NCI-H446 treated with DMSO at 0.1 percent for 48 hours (cell line): ENCODE data around the gene ELMOD3.
A peak's percentile ranks its signal among the peaks of the same experiment; 100 is the strongest.
"Not testable (repeated sequence)": the region's sequence is repeated elsewhere in the genome, so short reads cannot be mapped to it uniquely, and the experiment has no call there.

ENCODE experiments used
- DNase-seq: peaks from one replicate; lab custom pipeline; 2025; lab: John Stamatoyannopoulos, UW

ELMOD3 gene

GRCh38 chr2:85427300-85427835 is 72.8 kb downstream of the ELMOD3 start:
- no peak for DNase-seq

GRCh38 chr2:85428343-85428881 is 73.8 kb downstream of the ELMOD3 start:
- no peak for DNase-seq

DNA sequence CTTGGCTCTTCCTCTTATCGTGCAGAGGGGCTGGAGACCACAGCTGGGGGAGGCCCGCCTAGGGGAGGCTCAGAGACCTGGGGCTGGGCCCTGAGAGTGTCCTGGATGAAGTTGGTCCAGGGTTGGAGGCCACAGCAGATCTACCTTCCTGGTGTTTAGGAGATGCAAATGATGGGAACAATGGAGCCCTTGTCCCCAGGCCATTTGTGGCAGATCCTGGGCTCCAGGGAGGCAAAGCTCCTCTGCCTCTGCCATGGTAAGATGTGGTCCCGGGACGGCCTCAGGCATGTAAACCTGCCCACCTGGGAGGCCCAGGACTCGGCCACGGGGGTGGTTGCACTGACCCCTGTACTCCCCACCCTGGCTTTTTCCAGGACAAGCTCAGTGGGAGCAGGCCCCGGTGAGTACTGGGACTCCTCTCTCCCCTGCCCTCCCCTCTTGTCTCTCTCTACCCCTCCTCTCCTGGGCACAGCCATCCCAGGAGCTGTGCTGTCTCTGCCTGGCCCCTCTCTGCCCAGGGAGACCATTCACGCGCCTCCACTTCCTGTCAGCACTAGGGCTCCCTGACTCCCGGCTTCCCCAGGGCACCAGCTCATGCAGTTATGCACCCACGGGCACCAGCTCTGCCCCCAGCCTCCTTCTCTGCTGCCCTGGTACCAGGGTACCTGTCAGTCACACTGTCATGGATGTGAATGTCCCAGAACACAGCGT is 74.8 kb downstream of the ELMOD3 start:
- DNase-seq: no peak

- DNase-seq: no peak
These were observed 75.3 kb downstream of the ELMOD3 start for GRCh38 chr2:85429924-85430289.

GRCh38 chr2:85430752-85431569 is 76.4 kb downstream of the ELMOD3 start:
- peak; percentile 66 for DNase-seq

DNA sequence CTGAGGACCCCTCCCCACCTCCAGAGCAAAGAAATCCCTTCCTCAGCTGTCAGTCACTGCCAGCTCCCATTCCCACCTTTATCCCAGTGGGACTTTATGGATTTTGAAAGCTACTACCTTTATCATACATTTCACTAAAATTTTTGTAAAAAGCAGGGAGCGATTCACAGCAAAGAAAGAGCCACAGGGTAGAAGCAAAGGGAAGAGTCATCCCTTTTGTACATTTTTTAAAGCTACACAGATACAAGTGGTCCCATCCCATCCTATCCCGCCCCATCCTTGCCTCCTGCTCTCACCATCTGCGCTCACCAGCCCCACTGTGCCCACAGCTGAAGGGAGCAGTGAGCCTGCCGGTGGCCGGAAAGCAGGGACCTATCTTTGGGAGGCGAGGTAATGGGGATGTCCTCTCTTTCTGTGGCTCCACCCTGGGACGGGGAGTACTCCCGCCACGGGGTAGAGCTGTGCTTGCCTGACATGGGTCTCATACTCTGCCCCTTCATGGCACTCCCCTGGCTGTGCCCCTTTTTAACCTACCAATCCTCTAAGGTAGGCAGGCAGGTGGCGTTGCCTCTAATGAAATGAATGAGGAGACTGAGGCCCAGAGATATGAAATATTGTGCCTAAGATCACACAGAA is 77.1 kb downstream of the ELMOD3 start:
- no peak for DNase-seq

- DNase-seq: peak; percentile 67
These were observed 79.0 kb downstream of the ELMOD3 start for GRCh38 chr2:85433511-85434089.

DNA sequence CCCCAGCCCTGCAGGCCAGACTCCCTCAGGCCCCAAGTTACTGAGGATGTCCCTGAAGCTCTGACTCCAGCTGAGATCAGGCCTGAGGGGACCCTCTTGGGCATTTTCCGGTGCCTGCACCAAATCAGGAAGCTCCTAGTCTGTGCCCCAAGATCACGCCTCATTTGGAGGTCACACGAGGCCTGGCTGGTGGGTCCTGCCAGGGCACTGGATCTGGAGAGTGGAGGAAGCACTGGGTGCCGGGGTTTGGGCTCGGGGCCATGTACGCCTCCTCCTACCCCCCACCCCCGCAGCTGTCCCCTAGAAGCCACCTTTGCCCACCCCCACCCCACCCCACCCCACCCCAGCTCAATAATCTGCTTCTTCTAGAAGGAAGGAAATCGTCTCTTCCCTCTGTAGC is 80.1 kb downstream of the ELMOD3 start:
- DNase-seq: no peak

DNA sequence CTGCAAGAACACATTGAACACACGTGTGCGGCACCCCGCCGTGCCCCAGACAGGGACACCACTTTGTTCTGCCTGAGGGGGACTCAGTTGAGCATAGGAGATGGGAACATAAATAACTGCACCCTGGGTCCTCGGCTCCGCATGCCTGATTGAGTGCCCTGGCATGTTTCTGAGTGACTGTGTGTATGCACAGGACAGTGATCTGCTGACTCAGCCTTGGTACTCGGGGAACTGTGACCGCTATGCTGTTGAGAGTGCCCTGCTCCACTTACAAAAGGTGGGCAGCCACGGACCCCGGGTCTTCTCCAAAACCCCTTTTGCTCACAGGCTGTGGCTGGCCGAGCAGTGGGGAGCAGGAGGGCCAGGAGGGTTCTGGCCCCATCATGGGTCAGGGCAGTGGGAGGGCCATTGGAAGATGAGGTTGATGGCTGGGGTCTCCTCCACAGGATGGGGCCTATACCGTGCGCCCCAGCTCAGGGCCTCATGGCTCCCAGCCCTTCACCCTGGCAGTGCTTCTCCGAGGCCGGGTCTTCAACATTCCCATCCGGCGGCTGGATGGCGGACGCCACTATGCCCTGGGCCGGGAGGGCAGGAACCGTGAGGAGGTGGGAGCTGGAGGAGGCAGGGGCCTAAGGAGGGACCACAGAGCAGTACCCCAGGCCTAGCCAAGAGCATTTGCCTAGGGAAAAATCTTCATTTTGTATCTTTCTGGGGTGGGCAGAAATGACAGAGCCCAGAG is 80.8 kb downstream of the ELMOD3 start:
- no peak for DNase-seq

- no peak for DNase-seq
These were observed 81.6 kb downstream of the ELMOD3 start for GRCh38 chr2:85435981-85436835.

DNA sequence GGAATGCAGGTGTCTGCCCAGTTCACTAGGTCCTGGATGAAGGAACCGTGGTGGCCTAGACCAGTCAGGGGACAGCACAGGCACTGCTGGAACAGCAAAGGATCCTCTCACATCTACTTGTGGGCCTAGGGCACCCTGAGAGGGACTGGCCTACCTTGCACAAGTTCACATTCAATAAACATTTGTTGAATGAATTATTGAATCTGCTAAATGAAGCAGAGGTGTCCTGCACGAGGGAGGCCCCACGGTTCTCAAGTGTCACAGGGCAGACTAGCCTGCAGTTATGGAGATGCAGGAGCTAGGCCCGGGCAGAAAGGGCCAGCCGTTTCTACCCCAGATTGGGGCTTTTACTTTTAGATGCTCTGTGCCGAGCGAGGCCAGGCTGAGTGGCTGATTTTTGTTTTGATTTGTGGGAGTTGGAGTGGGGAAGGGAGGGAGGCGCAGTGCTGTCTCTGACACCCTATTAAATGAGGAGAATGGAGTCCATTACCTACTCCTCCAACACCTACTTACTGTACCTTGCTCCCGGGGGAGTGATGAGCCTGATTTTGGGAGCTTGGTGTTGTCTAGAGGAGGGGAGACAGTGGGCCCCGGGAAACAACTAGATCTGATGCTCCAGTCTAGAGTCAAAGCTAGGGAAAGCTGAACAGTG is 82.4 kb downstream of the ELMOD3 start:
- no peak for DNase-seq

DNA sequence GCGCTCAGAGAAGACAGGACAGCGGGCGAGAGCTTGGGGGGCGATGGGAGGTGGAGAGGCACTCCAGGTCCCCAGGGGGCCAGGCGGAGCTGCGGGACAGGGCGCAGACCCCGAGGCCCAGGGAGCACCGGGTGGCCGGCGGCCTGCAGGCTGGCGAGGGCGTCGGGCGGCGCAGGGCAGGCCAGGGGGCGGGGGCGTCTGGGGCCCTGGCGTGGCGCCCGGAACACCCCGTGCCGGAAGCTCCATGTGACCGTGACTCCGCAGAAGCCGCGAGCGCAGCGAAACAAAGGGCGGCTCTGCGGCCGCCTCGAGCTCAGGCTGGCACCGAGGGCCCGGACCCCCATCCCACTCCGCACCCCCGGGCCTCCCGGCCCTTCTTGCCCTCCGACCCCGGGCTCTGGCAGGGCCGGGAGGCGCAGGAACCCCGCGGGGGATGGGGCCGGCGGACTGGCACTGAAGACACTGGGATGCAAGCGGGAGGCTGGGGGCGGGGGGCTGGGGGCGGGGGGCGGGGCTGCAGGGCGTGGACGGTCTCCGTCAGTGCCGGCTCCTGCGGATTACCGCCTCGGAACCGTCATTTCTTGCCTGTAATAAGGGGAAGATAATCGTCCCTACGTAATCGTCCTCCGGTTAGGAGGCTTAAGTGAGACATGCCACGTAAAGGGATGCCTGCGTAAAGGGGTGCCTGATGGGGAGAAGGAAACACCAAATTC is 83.1 kb downstream of the ELMOD3 start:
- peak; percentile 49 for DNase-seq

DNA sequence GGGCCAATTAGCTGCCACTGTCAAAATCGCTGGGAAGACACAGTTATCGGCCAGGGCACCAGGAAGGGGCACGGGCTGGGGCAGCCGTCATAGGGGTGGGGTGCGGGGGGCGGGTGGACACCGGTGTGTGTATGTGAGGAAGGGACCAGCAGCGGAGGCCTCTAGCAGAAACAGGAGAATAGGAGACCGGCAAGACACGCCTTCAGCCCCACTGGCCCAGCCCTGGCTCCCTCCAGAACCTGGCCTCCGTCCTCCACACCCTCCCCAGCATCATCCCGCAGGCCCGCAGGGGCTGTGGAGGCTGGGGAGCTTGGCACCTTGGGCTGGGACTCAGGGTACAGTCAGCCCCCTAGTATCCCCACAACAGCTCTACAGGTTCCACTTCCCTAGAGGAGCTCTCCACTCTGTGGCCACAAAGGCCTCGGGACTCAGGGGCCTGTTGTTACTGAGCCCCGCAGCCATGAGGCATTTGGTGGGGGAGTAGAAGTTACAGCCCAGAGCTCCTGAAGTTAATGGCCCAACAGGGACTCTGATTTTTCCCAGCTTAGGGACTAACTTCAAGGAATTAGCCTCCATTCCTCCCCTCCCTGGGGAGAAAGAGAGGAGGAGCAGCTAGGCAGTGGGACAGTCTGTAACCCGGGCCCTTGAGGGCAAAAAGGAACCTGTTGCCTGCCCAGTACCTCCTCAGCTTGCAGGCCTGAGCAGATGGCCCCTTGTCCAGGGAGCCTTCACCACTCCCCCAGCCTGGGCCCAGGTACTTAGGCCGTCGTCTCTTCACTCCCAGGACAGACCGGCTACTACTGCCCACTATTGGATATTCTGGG is 83.8 kb downstream of the ELMOD3 start:
- no peak for DNase-seq

GRCh38 chr2:85439025-85439472 is 84.5 kb downstream of the ELMOD3 start:
- DNase-seq: no peak

DNA sequence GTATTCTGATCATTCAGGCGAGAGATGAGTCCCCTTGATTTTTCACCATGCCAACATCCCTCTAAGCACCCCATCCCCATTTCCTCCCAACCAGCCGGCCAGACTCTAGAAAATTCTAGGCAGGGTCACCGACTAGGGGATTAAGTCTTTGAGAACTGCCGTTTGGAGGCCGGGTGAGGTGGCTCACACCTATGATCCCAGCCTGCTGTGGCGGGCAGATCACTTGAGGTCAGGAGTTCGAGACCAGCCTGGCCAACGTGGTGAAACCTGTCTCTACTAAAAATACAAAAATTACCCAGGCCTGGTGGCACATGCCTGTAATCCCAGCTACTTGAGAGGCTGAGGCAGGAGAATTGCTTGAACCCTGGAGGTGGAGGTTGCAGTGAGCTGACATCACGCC is 85.0 kb downstream of the ELMOD3 start:
- DNase-seq: not testable (repeated sequence)

DNA sequence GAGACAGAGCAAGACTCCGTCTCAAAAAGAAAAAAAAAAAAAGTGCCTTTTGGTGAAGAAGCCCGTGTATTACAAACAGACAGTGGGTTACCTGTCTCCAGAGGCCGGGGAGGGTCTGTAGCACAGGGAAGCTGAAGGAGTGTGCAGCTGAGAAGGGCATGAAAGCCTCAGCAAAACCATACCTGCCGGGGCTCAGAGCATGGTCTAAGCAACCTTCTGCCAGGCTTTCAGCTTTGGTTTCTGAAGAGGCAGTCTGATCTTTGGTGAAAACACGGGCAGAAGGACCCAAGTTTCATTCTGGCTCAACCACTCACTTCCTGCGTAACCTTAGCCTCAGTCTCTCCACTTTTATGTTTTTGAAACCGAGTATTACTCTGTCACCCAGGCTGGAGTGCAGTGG is 85.4 kb downstream of the ELMOD3 start:
- DNase-seq: no peak

- DNase-seq: no peak
These were observed 86.2 kb downstream of the ELMOD3 start for GRCh38 chr2:85440729-85441128.
